ENCODE results near the gene MAST2. TPM values are rescaled to one million over a fixed set of nuclear protein-coding genes. Genes with fewer than 3 reads are reported as not detected.

The MAST2 gene
- total and polyA plus RNA-seq, 2 of the 4 experiments (the other 2 are of a cell fraction), result 14.2 to 41.0 TPM

DNA sequence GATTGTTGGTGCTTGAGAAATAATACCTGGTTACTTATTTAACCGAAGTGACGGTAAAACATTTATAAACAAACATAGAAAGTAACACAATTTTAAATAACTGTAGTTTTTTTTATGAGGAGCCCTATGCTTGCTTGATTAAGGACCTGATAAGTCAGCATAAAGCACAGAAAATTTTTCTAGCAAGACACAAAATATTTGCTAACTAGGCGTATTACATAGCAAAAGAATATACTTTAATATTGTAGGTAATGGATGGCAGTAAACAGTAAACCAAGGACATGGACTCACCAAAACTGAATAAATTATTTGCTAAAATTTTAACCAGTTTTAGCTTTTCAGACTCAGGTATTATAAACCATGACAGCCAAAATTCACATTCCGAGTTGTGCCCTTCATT lies 90.9 kb downstream of the MAST2 start:
- H3K9me1 ChIP-seq (ENCODE audit: insufficient read depth, low read length), result no peaks in the 10 kb centered on the region
- H4K91ac ChIP-seq (ENCODE audit: insufficient read depth, low read depth, low read length), result no peak overlapping the region
- no peak overlapping the region for H4K8ac ChIP-seq (ENCODE audit: low read depth in 2 of 2, low read length in 2 of 2)
- H2BK120ac ChIP-seq (ENCODE audit: low read depth, low read length), result no peak overlapping the region
- intact Hi-C loops (cut with micrococcal nuclease), result no loop called here
- H3K18ac ChIP-seq (ENCODE audit: low read depth, low read length), result no peak overlapping the region
- no peak overlapping the region for H3K27ac ChIP-seq (ENCODE audit: insufficient read depth, low read length)
- ChIA-PET CTCF (no interaction called here), POLR2A (ENCODE audit: unreplicated experiment) (no interaction called here)
- no peak overlapping the region for H3K23ac ChIP-seq (ENCODE audit: low read depth, low read length)
- H2BK15ac ChIP-seq (ENCODE audit: low read depth, low read length), result no peak overlapping the region
- H3K27me3 ChIP-seq (ENCODE audit: control insufficient read depth, insufficient read depth, low read length), result no peaks in the 10 kb centered on the region
- H4K20me1 ChIP-seq (ENCODE audit: insufficient read depth, low read length), result no peaks in the 10 kb centered on the region
- no CpG with 5 or more reads among the region's 4 CpGs for WGBS, 2 experiments (ENCODE audit: extremely low coverage in 2 of 2, insufficient read length in 1 of 2)
- no peak overlapping the region for H3K14ac ChIP-seq (replicated peaks; ENCODE audit: low read depth, low read length)
- no peak overlapping the region for H3K9ac ChIP-seq (ENCODE audit: low read depth, low read length)
- ATAC-seq (ENCODE audit: low read depth), result no peak
- TF ChIP-seq MAFK (IDR thresholded peaks at IDR 0.05; ENCODE audit: low read depth, low read length) (peak; percentile 75), SMC3 (IDR thresholded peaks at IDR 0.05; ENCODE audit: low read depth, low read length) (no peak), NFE2L2 (IDR thresholded peaks at IDR 0.05; ENCODE audit: low read depth, low read length) (no peak)
- TF ChIP-seq, protein P1, sequence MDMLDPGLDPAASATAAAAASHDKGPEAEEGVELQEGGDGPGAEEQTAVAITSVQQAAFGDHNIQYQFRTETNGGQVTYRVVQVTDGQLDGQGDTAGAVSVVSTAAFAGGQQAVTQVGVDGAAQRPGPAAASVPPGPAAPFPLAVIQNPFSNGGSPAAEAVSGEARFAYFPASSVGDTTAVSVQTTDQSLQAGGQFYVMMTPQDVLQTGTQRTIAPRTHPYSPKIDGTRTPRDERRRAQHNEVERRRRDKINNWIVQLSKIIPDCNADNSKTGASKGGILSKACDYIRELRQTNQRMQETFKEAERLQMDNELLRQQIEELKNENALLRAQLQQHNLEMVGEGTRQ (IDR thresholded peaks at IDR 0.05; ENCODE audit: low read depth, low read length), result no peak
- no peak overlapping the region for H3K4ac ChIP-seq (ENCODE audit: low read depth, low read length)
- H2BK20ac ChIP-seq (ENCODE audit: low read depth, low read length), result no peak overlapping the region
- H2AK9ac ChIP-seq (replicated peaks; ENCODE audit: low read depth, low read length, poor library complexity), result no peak overlapping the region
- no peaks in the 10 kb centered on the region for H3K9me3 ChIP-seq (ENCODE audit: control insufficient read depth, insufficient read depth, low read length)
- no TSS peak for BruUV-seq (replicated peaks)
- H3K56ac ChIP-seq (ENCODE audit: extremely low read depth, insufficient read depth, low read length), result no peak overlapping the region
- H3K36me3 ChIP-seq (ENCODE audit: control insufficient read depth, insufficient read depth, low read length), result no peaks in the 10 kb centered on the region
- DNase-seq, result no peak
- H3K4me1 ChIP-seq (ENCODE audit: control insufficient read depth, insufficient read depth, low read length), result peaks cover 4% of the 10 kb centered on the region; the same call in 1 of the 2 replicates
- H3K4me2 ChIP-seq (ENCODE audit: low read depth, low read length), result no peak overlapping the region
- dilution Hi-C loops (cut with HindIII; ENCODE audit: low sequenced_read_pairs, unreplicated experiment), result no loop called here
- H3K79me1 ChIP-seq (ENCODE audit: low read depth in 1 of 2, low read length in 2 of 2), result peaks cover 31 to 43% of the 10 kb centered on the region in 2 experiments
- H2AK5ac ChIP-seq (ENCODE audit: low read depth, low read length), result no peak overlapping the region
- H4K5ac ChIP-seq (ENCODE audit: low read depth, low read length), result no peak overlapping the region
- no peak overlapping the region for H3K4me3 ChIP-seq (ENCODE audit: insufficient read depth, low read depth, low read length)
- no peak overlapping the region for H2AFZ ChIP-seq (replicated peaks; ENCODE audit: low read length, poor library complexity)
- in situ Hi-C loops (cut with MboI; ENCODE audit: low sequenced_read_pairs), result no loop called here
- no peak overlapping the region for H2BK5ac ChIP-seq (ENCODE audit: low read depth, low read length, poor library complexity, severe bottlenecking)

Measured in IMR-90 (cell line).